NCI-H524 treated with DMSO at 0.1 percent for 48 hours (cell line): ENCODE data around the gene CSTF2.
"Not testable (repeated sequence)": the region's sequence is repeated elsewhere in the genome, so short reads cannot be mapped to it uniquely, and the experiment has no call there.

Experiments used
- DNase-seq: peaks from one replicate; lab custom pipeline; 2025; lab: John Stamatoyannopoulos, UW

CSTF2 gene

GRCh38 chrX:100819837-100820666 lies at the start of gene CSTF2:
Gene CSTF2 (plus strand): TSS chrX:100820391. CDS start chrX:100820417, 26 bp downstream.
- DNase-seq, result peak; percentile 70

DNA sequence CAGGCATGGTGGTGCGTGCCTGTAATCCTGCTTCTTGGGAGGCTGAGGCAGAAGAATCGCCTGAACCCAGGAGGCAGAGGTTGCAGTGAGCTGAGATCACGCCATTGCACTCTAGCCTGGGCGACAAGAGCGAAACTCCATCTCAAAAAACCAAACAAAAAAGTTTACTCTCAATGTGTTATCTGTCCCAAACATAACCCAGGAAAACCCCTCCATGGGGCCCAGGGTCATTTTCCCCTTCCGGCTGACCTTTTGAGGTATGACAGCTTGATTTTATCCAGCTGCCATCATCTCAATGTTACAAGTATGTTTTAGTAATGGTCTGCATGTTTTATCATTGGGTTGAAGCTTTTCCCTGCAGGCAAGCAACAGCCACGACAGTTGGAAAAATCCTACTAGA lies 23.8 kb upstream of the CSTF2 start:
- not testable (repeated sequence) for DNase-seq

GRCh38 chrX:100797359-100797758 lies 22.8 kb upstream of the CSTF2 start:
- no peak for DNase-seq

DNA sequence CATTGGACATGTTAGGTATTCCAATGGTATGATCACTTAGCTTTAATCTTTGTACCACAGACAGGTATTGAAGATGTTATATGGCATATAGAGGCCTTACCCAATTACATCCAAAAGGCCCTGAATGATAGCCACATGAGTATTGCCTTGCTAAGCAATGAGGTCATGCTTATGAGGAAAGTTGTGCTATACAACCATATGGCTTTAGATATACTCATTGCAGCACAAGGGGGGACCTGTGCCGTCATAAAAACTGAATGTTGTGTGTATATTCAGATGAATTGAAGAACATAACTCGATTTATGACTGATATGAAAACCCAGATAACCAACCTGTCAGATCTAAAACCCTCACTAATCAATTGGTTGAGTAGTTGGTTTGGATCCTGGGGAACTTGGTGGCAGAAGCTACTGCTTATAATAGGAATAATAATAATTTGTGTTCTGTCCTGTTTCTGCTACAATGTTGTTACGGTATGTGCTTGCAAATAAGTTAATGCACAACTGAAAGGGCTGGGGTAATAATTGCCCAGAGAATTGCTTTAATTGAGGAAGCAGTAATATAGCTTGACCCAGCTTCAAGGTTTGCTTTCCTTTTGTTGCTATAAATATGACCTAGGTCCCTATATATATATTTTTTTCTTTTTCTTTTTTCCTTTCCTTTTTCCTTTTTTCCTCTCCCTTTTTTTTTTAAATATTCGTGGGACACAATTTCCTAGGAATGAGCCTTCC lies 21.5 kb upstream of the CSTF2 start:
- DNase-seq, result no peak

DNA sequence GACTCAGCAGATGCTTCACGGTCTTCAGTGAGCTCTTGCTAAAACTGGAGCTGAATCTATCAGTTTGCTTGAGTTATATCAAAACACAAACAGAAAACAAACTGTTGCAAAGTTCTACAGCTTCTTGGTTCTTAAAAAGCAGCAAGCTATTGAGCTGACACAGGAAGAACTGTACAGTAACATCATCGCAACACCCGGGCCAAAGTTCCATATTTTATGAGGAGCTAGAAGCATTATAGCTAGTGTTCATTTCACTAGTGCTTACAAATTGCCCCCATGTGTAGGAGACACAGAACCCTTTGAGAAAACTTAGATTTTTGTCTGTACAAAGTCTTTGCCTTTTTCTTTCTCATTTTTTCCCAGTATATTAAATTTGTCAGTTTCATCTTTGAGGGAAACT lies 17.3 kb upstream of the CSTF2 start:
- no peak for DNase-seq

GRCh38 chrX:100804780-100805179 lies 15.4 kb upstream of the CSTF2 start:
- DNase-seq, result no peak

DNA sequence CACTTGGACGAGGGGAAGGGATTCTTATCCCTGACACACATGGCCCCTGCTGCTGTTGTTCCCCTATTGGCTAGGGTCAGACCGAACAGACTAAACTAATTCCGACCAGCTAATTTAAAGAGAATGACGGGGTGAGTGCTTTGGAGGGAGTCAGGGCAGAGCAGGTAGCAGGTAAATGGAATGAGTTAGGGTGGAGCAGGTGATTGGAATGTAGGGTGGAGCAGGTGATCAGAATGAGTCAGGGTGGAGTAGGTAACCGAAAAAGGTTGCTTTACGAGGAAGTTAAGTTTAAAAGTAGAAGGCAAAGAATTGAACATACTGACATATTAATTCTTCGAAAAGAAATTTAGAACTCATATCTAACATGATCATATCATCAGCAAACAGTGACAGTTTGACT lies 11.9 kb upstream of the CSTF2 start:
- DNase-seq, result not testable (repeated sequence)

DNA sequence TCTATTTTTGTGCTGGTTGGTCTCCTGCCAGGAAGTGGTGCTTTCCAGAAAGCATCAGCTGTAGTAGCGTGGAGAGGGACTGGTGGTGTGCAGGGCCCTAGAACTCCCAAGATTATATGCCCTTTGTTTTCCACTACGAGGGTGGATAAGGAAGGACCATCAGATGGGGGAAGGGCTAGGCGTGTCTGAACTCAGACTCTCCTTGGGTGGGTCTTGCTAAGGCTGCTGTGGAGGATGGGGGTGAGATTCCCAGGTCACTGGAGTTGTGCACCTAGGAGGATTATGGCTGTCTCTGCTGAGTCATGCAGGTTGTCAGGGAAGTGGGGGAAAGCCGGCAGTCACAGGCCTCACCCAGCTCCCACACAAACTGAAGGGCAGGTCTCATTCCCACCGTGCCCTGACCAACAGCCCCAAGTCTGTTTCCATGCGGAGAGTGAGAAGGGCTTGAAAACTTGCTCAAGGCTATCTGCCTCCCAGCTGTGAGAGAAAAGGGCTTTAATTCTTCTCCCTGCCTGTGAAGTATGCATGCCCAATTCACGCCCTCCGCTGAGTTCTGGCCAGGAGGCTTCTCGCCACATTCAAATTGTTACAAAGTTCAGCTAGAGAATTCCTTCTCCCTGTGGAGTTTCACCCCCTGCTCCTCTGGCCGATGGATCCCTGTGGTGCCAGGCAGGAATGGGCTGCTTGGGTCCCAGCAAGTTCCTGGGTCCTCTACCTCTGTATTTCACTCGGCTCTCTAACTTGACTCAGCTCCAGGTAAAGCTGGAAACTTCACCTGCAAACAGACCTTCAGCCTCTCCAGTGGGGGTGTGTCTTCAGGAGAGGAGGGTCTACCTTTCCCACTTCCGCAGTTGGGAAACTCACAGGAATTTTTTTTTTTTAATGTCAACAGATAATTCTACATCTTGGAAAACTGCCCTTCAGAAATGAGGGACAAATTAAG lies 7.7 kb upstream of the CSTF2 start:
- no peak for DNase-seq

- no peak for DNase-seq
Observed at GRCh38 chrX:100817340-100817739, 2.9 kb upstream of the CSTF2 start.

DNA sequence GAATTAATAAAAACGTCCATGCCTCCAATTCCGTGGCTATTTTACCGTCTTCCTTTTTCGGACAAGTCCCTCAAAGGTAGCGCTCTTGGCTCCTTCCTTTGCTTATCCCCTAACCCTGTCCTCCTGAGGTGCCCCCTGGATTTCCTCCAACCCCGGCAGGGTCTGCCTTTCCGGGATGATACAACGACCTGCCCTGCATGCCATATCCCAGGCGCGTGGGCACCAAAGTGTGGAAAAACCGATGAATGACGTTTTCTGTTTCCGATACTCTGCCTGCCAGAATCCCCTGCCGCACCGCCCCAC lies 706 bp upstream of the CSTF2 start:
- DNase-seq, result no peak

DNA sequence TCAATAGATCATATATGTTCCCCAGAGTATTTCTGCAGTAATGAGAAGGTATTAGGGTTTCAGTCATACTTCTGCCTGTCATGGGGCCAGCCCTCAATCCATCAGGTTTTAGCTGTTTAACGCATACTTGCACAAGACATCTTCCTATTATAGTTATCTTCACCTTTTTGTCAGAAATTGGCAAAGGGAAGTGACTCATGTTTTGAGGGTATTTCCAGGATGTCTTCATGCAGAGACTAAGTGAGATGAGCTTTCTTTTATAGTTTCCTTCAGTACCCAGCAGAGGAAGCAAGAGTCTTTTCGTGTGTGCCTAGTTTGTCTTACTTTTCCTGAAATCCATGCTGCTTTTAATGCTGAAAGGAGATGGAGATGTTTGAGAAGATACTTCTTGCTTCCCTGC lies 9.5 kb downstream of the CSTF2 start:
- no peak for DNase-seq

- no peak for DNase-seq
Observed at GRCh38 chrX:100830143-100830542, 10.0 kb downstream of the CSTF2 start.

GRCh38 chrX:100830547-100830946 lies 10.4 kb downstream of the CSTF2 start:
- DNase-seq, result no peak

GRCh38 chrX:100831219-100831946 lies 11.2 kb downstream of the CSTF2 start:
- no peak for DNase-seq

GRCh38 chrX:100850317-100850716 lies 30.1 kb downstream of the CSTF2 start:
- DNase-seq, result no peak

DNA sequence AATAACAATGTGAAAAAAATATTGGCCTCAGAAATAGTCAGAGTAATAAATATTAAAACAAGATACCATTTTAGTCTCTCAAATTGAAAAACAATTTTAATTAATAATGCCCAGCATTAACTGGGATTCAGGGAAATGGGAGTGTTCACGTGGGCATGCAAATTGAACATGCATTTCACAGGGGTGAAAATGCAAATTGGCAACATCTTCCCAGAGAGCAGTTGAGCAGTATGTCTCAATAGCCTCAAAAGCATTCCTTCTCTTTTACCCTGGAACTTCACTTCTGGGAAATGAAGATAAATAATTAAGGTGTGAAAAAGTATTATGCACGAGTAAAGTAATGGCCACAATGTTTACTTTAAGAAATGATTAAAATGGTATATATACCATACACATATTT lies 32.6 kb downstream of the CSTF2 start:
- DNase-seq, result no peak

GRCh38 chrX:100863326-100863864 lies 43.2 kb downstream of the CSTF2 start:
- no peak for DNase-seq

- DNase-seq, result no peak
Observed at GRCh38 chrX:100864657-100865391, 44.6 kb downstream of the CSTF2 start.

DNA sequence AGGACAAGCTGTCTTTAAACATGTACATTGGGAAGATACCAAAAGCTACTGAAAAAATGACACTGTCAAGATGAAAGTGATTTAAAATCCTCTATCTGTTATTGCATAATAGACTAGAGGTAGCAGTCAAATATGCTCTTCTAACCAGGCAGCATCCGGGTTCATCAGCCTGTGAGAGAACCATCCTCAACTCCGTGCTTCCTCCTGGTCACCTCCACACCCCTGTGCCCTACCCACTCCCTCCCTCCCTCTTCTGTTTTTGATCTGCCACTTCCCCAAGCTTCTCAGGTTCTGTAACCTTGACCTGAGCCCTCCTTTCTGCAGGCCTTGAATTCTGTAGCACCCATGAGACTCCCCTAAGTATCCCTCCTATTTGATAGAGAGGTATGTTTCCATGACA lies 48.1 kb downstream of the CSTF2 start:
- no peak for DNase-seq

GRCh38 chrX:100870527-100870926 lies 50.3 kb downstream of the CSTF2 start:
- DNase-seq, result no peak
